Spleen (tissue), 11 donors: ENCODE data around the gene ERG. TPM values are rescaled to one million over a fixed set of nuclear protein-coding genes. Genes with fewer than 3 reads are reported as not detected.
A peak's percentile ranks its signal among the peaks of the same experiment; 100 is the strongest.

Experiments used
- DNase-seq: peaks from one replicate; pipeline ENCODE4 v3.0.0-alpha.2; 2020
- H3K27ac ChIP-seq, 8 donors: fragments of 200-600 bp; sonication (generic) in 7 of 8; 1 replicate in 4 of 8; 2 replicates in 4 of 8; pipeline versions ENCODE4 v1.5.0 to v1.8.0; 2016 to 2021; ENCODE audit warnings: inconsistent platforms in 4 of 8, mild to moderate bottlenecking in 4 of 8, moderate library complexity in 1 of 8
- H3K27me3 ChIP-seq, 7 donors: fragments of 200-600 bp; sonication (generic) in 6 of 7; replicated peaks in 1 of 7; 1 replicate in 4 of 7; 2 replicates in 3 of 7; pipeline versions ENCODE4 v1.5.0 to v1.8.0; 2016 to 2021; ENCODE audit warnings: inconsistent platforms in 3 of 7, mild to moderate bottlenecking in 1 of 7
- H3K36me3 ChIP-seq, 6 donors: fragments of 200-600 bp; sonication (generic) in 5 of 6; 1 replicate in 4 of 6; 2 replicates in 2 of 6; pipeline versions ENCODE4 v1.5.0 to v1.8.0; 2016 to 2021; ENCODE audit warnings: inconsistent platforms in 2 of 6
- H3K4me1 ChIP-seq, 6 donors: fragments of 200-600 bp; sonication (generic) in 5 of 6; 1 replicate in 3 of 6; 2 replicates in 3 of 6; pipeline versions ENCODE4 v1.5.0 to v1.8.0; 2016 to 2021; ENCODE audit warnings: inconsistent platforms in 3 of 6
- H3K4me3 ChIP-seq, 8 donors: fragments of 200-600 bp; sonication (generic) in 7 of 8; 1 replicate in 4 of 8; 2 replicates in 4 of 8; pipeline versions ENCODE4 v1.5.0 to v1.8.0; 2016 to 2021; ENCODE audit warnings: inconsistent platforms in 4 of 8, mild to moderate bottlenecking in 4 of 8, moderate library complexity in 2 of 8
- H3K9me3 ChIP-seq, 8 donors: fragments of 200-600 bp; sonication (generic) in 7 of 8; 1 replicate in 4 of 8; 2 replicates in 4 of 8; pipeline versions ENCODE4 v1.5.0 to v1.8.0; 2016 to 2021; ENCODE audit warnings: inconsistent platforms in 4 of 8
- POLR2A ChIP-seq, 3 donors: fragments of 450-650 bp; IDR thresholded peaks; one replicate each; pipeline ENCODE4 v1.5.1; 2017; ENCODE audit warnings: antibody characterized with exemption in 3 of 3, mild to moderate bottlenecking in 1 of 3
- POLR2AphosphoS5 ChIP-seq, 3 donors: sonication (generic); formaldehyde crosslinking; IDR thresholded peaks; one replicate each; pipeline ENCODE4 v1.5.1; 2017; ENCODE audit warnings: antibody characterized with exemption in 3 of 3
- WGBS, 5 donors: extraction: QIAGEN DNeasy Blood & Tissue Kit in 3 of 5; methylation state at CpG; one replicate each; pipeline versions ENCODE4 v1.1.5 to v1.1.7; 2013 to 2018; 5-methylcytosine and 5-hydroxymethylcytosine counted together
- intact Hi-C: fragments of 100-400 bp; cut with DNase I; formaldehyde crosslinking; loops from one replicate; pipeline ENCODE4 v1.15.0; 2023; ENCODE audit warnings: low total_unique reads
- polyA plus RNA-seq, 3 donors: library from polyadenylated mRNA; stranded (reverse); fragments of 200-250 nt; gene quantifications; one replicate each; pipeline ENCODE4 v1.2.1, GENCODE V29; 2013
- total RNA-seq, 7 donors: library from RNA; depleted of rRNA in 3 of 7; stranded (reverse); fragments of >200 nt in 3 of 7; fragmentation: NEBNext Ultra II Directional in 4 of 7; extraction: Animal tissue kit (Norgen Biotek cat#: 25700) in 4 of 7; gene quantifications; one replicate each; pipeline versions ENCODE4 v1.1.0 to v1.2.1, GENCODE V29; 2016 to 2021
- TF ChIP-seq, protein P1 (sequence below), 11 experiments: fragments of 200-600 bp in 7 of 11; fragments of 450-650 bp in 4 of 11; sonication (generic) in 4 of 11; IDR thresholded peaks in 8 of 11; conservative IDR thresholded peaks in 3 of 11; 1 replicate in 7 of 11; 2 replicates in 4 of 11; pipeline versions ENCODE4 v1.4.0 to v1.8.0; 2016 to 2021; ENCODE audit warnings: antibody characterized with exemption in 11 of 11, inconsistent platforms in 4 of 11, mild to moderate bottlenecking in 1 of 11
- donor health status: healthy with polysubstance abuse.
- donor health status: DM: no; HTN: no; CAD: no; lungs with moderate emphysema.
- donor health status: DM: no; HTN: no; CAD: no.
- donor health status: Bipolar disorder and iron deficiency.
- donor health status: healthy.
- donor health status: DM: no; HTN: no; CAD: no.
- donor health status: DM: yes; HTN: yes; CAD: no.

The ERG gene
- total and polyA plus RNA-seq, 10 donors, result 7.3 to 93.8 (median 57.5) TPM

DNA sequence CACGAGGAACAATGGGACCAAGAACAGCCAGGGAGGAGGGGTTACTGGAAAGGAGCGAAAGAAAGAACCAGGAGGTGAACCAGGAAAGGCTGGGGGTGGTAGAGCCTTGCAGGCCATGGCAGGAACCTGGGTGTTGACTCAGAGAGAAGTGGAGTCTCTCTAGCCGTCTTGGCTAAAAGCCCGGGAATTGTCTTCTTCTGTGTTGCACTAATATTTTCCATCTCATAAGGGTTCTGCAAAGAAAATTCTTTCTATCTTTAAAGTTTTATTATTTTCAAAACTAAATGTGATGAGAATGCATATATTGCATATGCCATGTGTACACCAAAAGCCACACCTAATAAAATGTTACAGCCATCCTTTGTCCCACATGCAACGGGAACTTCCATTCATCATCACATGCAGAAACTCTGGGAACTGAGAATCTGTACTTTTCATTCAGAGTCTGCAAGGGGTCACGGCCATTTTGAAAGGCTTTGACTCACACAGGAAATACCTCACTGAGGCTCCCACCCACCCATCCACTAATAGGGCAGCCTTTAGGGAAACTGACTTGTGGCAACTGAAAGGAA is 38.0 kb downstream of the ERG start:
- DNase-seq, result no peak
- intact Hi-C loops, result no loop called here
- peak overlapping the region in 5 of 8 donors; percentile 19 to 61 (median 57) for H3K27ac ChIP-seq
- TF ChIP-seq POLR2AphosphoS5 (IDR thresholded peaks at IDR 0.05), result peak in 1 of 3 donors; percentile 20
- TF ChIP-seq, protein P1, sequence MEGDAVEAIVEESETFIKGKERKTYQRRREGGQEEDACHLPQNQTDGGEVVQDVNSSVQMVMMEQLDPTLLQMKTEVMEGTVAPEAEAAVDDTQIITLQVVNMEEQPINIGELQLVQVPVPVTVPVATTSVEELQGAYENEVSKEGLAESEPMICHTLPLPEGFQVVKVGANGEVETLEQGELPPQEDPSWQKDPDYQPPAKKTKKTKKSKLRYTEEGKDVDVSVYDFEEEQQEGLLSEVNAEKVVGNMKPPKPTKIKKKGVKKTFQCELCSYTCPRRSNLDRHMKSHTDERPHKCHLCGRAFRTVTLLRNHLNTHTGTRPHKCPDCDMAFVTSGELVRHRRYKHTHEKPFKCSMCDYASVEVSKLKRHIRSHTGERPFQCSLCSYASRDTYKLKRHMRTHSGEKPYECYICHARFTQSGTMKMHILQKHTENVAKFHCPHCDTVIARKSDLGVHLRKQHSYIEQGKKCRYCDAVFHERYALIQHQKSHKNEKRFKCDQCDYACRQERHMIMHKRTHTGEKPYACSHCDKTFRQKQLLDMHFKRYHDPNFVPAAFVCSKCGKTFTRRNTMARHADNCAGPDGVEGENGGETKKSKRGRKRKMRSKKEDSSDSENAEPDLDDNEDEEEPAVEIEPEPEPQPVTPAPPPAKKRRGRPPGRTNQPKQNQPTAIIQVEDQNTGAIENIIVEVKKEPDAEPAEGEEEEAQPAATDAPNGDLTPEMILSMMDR (IDR thresholded peaks at IDR 0.05 in 8 of 11, conservative IDR thresholded peaks at IDR 0.05 in 3 of 11), result no peak
- peaks cover 0 to 25% (median 3%) of the 10 kb centered on the region in 6 donors for H3K4me1 ChIP-seq
- peaks cover 0 to 5% (median 0%) of the 10 kb centered on the region in 8 donors for H3K9me3 ChIP-seq
- H3K4me3 ChIP-seq, result no peak overlapping the region
- H3K36me3 ChIP-seq, result no peaks in the 10 kb centered on the region
- H3K27me3 ChIP-seq, result no peaks in the 10 kb centered on the region
- WGBS, 5 donors, result 47 to 71% (median 62%) methylated on average over 6 of the region's 6 CpGs

DNA sequence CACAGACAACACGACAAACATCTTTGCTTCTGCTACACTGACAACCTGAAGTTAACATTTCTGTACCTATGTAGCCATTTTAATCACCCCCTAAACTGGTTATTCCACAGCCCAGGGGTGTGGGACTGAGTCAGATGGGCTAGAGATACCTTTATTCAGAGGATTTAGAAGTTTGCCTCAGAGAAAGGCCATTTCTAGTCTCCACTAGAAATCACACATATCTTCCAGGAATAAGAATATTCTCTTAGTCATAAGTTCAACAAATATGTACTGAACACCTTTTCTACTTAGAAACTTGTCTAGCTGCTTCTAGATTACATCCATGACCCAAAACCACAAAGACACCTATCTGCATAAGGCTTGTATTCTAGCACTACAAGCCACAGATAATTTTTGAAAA is 38.8 kb downstream of the ERG start:
- 84 to 95% (median 94%) methylated on average over 1 of the region's 1 CpG for WGBS, 5 donors
- Histone ChIP-seq H3K27me3 (no peaks in the 10 kb centered on the region), H3K9me3 (peaks cover 0 to under 1% (median 0%) of the 10 kb centered on the region in 8 donors), H3K36me3 (no peaks in the 10 kb centered on the region), H3K27ac (peak overlapping the region in 3 of 8 donors; percentile 32 to 61 (median 35)), H3K4me1 (peaks cover 0 to 25% (median 3%) of the 10 kb centered on the region in 6 donors), H3K4me3 (no peak overlapping the region)
- intact Hi-C loops, result no loop called here
- DNase-seq, result no peak
- TF ChIP-seq POLR2A (IDR thresholded peaks at IDR 0.05), result no peak
- no peak for TF ChIP-seq POLR2AphosphoS5 (IDR thresholded peaks at IDR 0.05)
- TF ChIP-seq, protein P1 (IDR thresholded peaks at IDR 0.05 in 8 of 11, conservative IDR thresholded peaks at IDR 0.05 in 3 of 11), result no peak

DNA sequence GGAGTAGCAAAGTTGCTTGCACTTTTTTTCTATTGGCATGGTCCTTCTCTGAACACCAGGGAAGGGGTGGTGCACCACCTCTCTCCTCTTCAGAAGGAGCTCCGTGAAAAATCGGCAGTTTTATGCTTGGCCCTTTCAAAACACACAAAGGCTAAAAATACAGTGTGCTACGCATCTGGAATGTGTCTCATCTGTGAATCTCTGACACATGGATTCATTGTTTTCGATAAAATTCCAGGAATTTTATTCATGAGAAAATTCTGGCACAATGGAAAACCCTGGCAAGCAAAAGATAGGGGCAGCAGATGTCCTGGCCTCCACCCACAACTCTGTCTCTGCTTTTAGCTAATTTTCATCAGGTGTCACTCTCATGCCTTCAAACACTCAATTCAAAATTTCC is 42.9 kb downstream of the ERG start:
- no peak overlapping the region for H3K27ac ChIP-seq
- 71 to 93% (median 83%) methylated on average over 4 of the region's 4 CpGs for WGBS, 5 donors
- no peak overlapping the region for H3K4me3 ChIP-seq
- no peak for DNase-seq
- no peaks in the 10 kb centered on the region for H3K9me3 ChIP-seq
- peaks cover 0 to 11% (median 3%) of the 10 kb centered on the region in 6 donors for H3K4me1 ChIP-seq
- intact Hi-C loops, result no loop called here
- H3K36me3 ChIP-seq, result no peaks in the 10 kb centered on the region
- TF ChIP-seq, protein P1 (IDR thresholded peaks at IDR 0.05 in 8 of 11, conservative IDR thresholded peaks at IDR 0.05 in 3 of 11), result no peak
- no peak for TF ChIP-seq POLR2A (IDR thresholded peaks at IDR 0.05)
- no peak for TF ChIP-seq POLR2AphosphoS5 (IDR thresholded peaks at IDR 0.05)
- H3K27me3 ChIP-seq, result no peaks in the 10 kb centered on the region

DNA sequence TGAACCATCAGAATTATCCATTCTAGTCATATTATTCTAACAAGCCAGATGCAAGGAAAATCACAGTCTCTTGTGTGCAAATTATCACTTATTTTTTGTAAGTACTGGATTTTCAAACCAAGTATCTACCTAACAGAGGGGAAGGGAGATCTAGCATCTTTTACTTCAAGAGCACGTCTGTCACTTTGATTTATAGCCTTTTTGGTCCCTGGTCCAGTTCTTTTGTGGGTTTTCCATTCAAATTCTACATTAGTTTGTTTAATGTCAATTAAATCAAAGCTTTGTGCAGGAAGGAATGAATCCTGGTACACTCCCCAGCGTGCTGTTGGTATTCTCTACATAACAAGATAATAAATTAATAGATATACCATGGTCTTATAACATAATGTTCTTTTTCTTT is 43.6 kb downstream of the ERG start:
- no peak for TF ChIP-seq POLR2AphosphoS5 (IDR thresholded peaks at IDR 0.05)
- no peak for TF ChIP-seq POLR2A (IDR thresholded peaks at IDR 0.05)
- TF ChIP-seq, protein P1 (IDR thresholded peaks at IDR 0.05 in 8 of 11, conservative IDR thresholded peaks at IDR 0.05 in 3 of 11), result no peak
- Histone ChIP-seq H3K4me1 (peaks cover 0 to 4% (median 0%) of the 10 kb centered on the region in 6 donors), H3K36me3 (no peaks in the 10 kb centered on the region), H3K4me3 (no peak overlapping the region), H3K9me3 (no peaks in the 10 kb centered on the region), H3K27me3 (no peaks in the 10 kb centered on the region), H3K27ac (no peak overlapping the region)
- intact Hi-C loops, result no loop called here
- WGBS, 5 donors, result 71 to 86% (median 82%) methylated on average over 2 of the region's 2 CpGs
- DNase-seq, result no peak
